PC-9 (cell line): ENCODE measurements around the gene SMAP1. TPM values are rescaled to one million over a fixed set of nuclear protein-coding genes. Genes with fewer than 3 reads are reported as not detected.

Source experiments
- BruUV-seq: library from RNA; stranded (reverse); fragments of 400-500 nt; replicated peaks from 2 replicates; lab custom pipeline; 2021; lab: Mats Ljungman, UMichigan
- CTCF ChIA-PET: fragments of 300-600 bp; sonication (Branson Sonifier 250); formaldehyde crosslinking; loops from one replicate; lab custom pipeline; 2022; ENCODE audit warnings: antibody characterized with exemption; lab: Charles Lee
- POLR2A ChIA-PET: fragments of 300-600 bp; sonication (Branson Sonifier 250); formaldehyde crosslinking; loops from one replicate; lab custom pipeline; 2022; ENCODE audit warnings: antibody characterized with exemption; ENCODE audit not compliant: unreplicated experiment; lab: Charles Lee
- DNase-seq, 2 experiments: peaks; one replicate each; pipeline versions ENCODE4 v3.0.0 to v3.0.0-alpha.2; 2015 to 2022; ENCODE audit warnings: mixed read lengths in 1 of 2
- H2AFZ ChIP-seq: fragments of 200-600 bp; sonication (generic); 2 replicates; pipeline ENCODE4 v1.8.1; 2017; ENCODE audit warnings: antibody characterized with exemption
- H3F3A ChIP-seq: fragments of 200-600 bp; sonication (generic); 2 replicates; pipeline ENCODE4 v1.8.1; 2017; ENCODE audit warnings: antibody characterized with exemption, mild to moderate bottlenecking, low read depth; ENCODE audit not compliant: insufficient read depth
- H3K27ac ChIP-seq: fragments of 200-600 bp; sonication (generic); 2 replicates; pipeline ENCODE4 v1.6.1; 2016; ENCODE audit warnings: mixed run types
- H3K27me3 ChIP-seq: fragments of 200-600 bp; sonication (generic); 2 replicates; pipeline ENCODE4 v1.6.1; 2016; ENCODE audit warnings: low read depth, mixed run types; ENCODE audit not compliant: insufficient read depth
- H3K36me3 ChIP-seq: fragments of 200-600 bp; sonication (generic); 2 replicates; pipeline ENCODE4 v1.6.1; 2016; ENCODE audit warnings: low read depth, mixed run types
- H3K4me1 ChIP-seq: fragments of 200-600 bp; sonication (generic); replicated peaks from 2 replicates; pipeline ENCODE4 v1.6.1; 2016; ENCODE audit warnings: mixed run types; ENCODE audit not compliant: insufficient read depth
- H3K4me2 ChIP-seq: fragments of 200-600 bp; sonication (generic); 2 replicates; pipeline ENCODE4 v1.6.1; 2017; ENCODE audit warnings: mixed run types
- H3K4me3 ChIP-seq: fragments of 200-600 bp; sonication (generic); 2 replicates; pipeline ENCODE4 v1.6.1; 2016; ENCODE audit warnings: mixed run types
- H3K79me2 ChIP-seq: fragments of 200-600 bp; sonication (generic); 2 replicates; pipeline ENCODE4 v1.6.1; 2017; ENCODE audit warnings: low read depth, mixed run types
- H3K9me2 ChIP-seq: fragments of 200-600 bp; sonication (generic); 2 replicates; pipeline ENCODE4 v1.8.1; 2017; ENCODE audit warnings: mild to moderate bottlenecking; ENCODE audit not compliant: insufficient read depth
- H3K9me3 ChIP-seq: fragments of 200-600 bp; sonication (generic); 2 replicates; pipeline ENCODE4 v1.8.1; 2016; ENCODE audit warnings: low read depth; ENCODE audit not compliant: insufficient read depth
- H4K20me1 ChIP-seq: fragments of 200-600 bp; sonication (generic); 2 replicates; pipeline ENCODE4 v1.8.1; 2017; ENCODE audit not compliant: insufficient read depth
- EZH2 ChIP-seq: fragments of 200-600 bp; sonication (generic); IDR thresholded peaks from 2 replicates; pipeline ENCODE4 v1.8.0; 2017; ENCODE audit warnings: antibody characterized with exemption, low read depth
- intact Hi-C: fragments of 100-400 bp; cut with micrococcal nuclease; formaldehyde crosslinking; loops from one replicate; pipeline ENCODE4 v1.10.0; 2022; ENCODE audit not compliant: unreplicated experiment
- total RNA-seq: library from RNA; stranded (reverse); gene quantifications from 2 replicates; pipeline ENCODE4 v1.2.3, GENCODE V29; 2021
- TF ChIP-seq, protein P1 (sequence below): fragments of 200-600 bp; sonication (generic); conservative IDR thresholded peaks from 2 replicates; pipeline ENCODE4 v1.6.1; 2017; ENCODE audit warnings: mixed run types, antibody characterized with exemption, mild to moderate bottlenecking, moderate library complexity

Gene SMAP1
- total RNA-seq, 1 experiment from 2014 or later: 29.3 TPM

DNA sequence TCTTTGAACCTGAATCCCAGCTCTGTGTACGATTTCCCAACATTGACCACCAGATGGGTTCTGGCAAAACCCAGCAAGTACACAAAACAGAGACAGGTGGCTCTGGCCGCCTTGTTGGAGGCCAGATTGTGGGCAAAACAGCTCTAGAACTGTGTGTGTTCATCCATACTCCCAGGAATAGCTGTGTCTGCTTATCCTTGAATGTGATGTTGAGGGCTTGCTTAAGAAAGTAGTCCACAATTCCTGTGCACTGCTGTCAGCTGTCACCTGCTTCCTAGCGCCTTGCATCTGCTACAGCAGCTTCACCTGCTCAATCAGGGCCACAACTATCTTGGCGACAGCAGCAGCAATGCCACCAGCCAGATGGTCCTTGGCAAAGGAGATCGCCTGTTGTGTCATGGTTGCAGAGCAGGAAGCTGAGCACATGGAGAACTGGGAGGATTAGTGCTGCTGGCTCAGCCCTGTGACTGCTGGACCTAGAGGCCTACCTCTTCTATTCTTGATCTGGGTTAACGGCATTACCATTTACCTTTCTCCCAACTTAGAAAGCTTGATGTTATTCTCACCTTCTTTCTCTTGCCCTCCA lies 3.7 kb upstream of the SMAP1 start:
- DNase-seq: no peak
- POLR2A ChIA-PET: no interaction called here
- BruUV-seq: no TSS peak
- CTCF ChIA-PET: interaction anchor here (0.6 kb wide), 1 partner anchor 34 kb away, joined by 3 read pairs; no protein-coding TSS in a partner anchor
- Histone ChIP-seq H3K4me2 (no peak overlapping the region), H3K27me3 (no peaks in the 10 kb centered on the region), H3K9me3 (no peaks in the 10 kb centered on the region), H3K79me2 (peaks cover 8% of the 10 kb centered on the region), H3K4me1 (peaks cover 8% of the 10 kb centered on the region), H3K27ac (no peak overlapping the region), H2AFZ (no peak overlapping the region), H3K9me2 (no peaks in the 10 kb centered on the region), H3F3A (no peaks in the 10 kb centered on the region; the same call in 1 of the 2 replicates), H4K20me1 (no peaks in the 10 kb centered on the region), H3K36me3 (no peaks in the 10 kb centered on the region), H3K4me3 (no peak overlapping the region)
- intact Hi-C loops: no loop called here
- TF ChIP-seq, protein P1, sequence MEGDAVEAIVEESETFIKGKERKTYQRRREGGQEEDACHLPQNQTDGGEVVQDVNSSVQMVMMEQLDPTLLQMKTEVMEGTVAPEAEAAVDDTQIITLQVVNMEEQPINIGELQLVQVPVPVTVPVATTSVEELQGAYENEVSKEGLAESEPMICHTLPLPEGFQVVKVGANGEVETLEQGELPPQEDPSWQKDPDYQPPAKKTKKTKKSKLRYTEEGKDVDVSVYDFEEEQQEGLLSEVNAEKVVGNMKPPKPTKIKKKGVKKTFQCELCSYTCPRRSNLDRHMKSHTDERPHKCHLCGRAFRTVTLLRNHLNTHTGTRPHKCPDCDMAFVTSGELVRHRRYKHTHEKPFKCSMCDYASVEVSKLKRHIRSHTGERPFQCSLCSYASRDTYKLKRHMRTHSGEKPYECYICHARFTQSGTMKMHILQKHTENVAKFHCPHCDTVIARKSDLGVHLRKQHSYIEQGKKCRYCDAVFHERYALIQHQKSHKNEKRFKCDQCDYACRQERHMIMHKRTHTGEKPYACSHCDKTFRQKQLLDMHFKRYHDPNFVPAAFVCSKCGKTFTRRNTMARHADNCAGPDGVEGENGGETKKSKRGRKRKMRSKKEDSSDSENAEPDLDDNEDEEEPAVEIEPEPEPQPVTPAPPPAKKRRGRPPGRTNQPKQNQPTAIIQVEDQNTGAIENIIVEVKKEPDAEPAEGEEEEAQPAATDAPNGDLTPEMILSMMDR: no peak
- no peak for TF ChIP-seq EZH2

DNA sequence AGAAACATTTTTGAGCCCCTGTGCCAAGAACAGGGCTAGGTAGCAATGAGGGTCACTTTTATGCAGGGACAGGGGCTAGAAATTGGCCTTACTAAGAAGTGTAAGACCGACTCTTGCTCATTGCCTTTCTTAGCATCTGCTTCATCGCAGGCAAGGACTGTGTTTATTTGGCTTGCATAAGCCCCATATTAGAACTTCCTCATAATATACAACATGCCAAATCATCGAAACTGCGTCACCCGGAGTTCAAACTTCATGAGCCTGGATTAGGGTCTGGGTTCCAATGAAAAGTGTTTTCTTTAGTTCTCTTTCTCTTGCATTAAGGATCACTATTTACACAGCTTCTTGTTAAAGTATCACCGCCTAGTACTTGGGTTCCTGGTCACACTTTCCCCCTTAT lies 977 bp upstream of the SMAP1 start:
- CTCF ChIA-PET: no interaction called here
- H3K4me3 ChIP-seq: peak overlapping the region; percentile 72

DNA sequence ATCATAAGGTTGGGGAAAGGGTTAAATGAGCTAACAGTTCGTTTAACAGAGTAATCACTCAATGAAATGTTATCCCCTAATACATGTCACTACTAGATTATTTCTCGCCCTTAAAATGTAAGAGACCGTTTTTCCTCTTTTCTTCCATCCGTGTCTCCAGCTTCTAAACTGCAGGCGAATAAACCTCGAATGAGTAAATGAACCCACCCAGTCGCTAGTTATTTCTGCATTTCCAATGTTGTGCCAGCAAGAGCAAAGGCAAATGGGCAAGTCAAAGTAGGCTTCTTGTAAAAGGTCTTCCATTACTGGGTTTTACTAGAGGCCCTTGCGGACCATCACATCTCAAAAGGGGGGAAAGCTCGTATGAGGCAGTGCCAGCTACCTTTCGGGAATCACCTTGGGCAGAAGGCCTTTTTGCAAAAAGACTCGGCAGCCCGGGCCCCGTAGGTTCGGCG lies 400 bp upstream of the SMAP1 start:
- Histone ChIP-seq H3F3A (no peaks in the 10 kb centered on the region; the same call in 1 of the 2 replicates), H3K27me3 (no peaks in the 10 kb centered on the region), H3K36me3 (no peaks in the 10 kb centered on the region), H3K4me1 (peaks cover 18% of the 10 kb centered on the region), H3K4me3 (peak overlapping the region; percentile 72), H3K4me2 (peak overlapping the region; percentile 95), H3K9me3 (no peaks in the 10 kb centered on the region), H3K9me2 (no peaks in the 10 kb centered on the region), H3K27ac (peak overlapping the region; percentile 56), H3K79me2 (peaks cover 41% of the 10 kb centered on the region), H4K20me1 (peaks cover 2% of the 10 kb centered on the region), H2AFZ (peak overlapping the region; percentile 99)
- DNase-seq: no peak
- intact Hi-C loops: loop anchor here (1.0 to 5.0 kb wide), 2 partner anchors 101 to 255 kb away; partner anchors contain the start of genes FAM135A and SDHAF4
- POLR2A ChIA-PET: interaction anchor here (0.6 to 1.2 kb wide), 6 partner anchors 11 to 551 kb away, joined by 3 to 9 read pairs (median 4); partner anchors contain the start of genes FAM135A and SDHAF4
- no peak for TF ChIP-seq EZH2
- TF ChIP-seq, protein P1: no peak
- BruUV-seq: TSS peak; percentile 88
- CTCF ChIA-PET: no interaction called here

More for the DNA sequence above, 977 bp upstream of the SMAP1 start:
- Histone ChIP-seq H3K9me3 (no peaks in the 10 kb centered on the region), H3K36me3 (no peaks in the 10 kb centered on the region), H3K27ac (no peak overlapping the region), H3K4me2 (peak overlapping the region; percentile 95), H2AFZ (peak overlapping the region; percentile 99), H3K9me2 (no peaks in the 10 kb centered on the region), H3F3A (no peaks in the 10 kb centered on the region; the same call in 1 of the 2 replicates), H3K79me2 (peaks cover 36% of the 10 kb centered on the region), H3K27me3 (no peaks in the 10 kb centered on the region), H3K4me1 (peaks cover 18% of the 10 kb centered on the region), H4K20me1 (peaks cover 2% of the 10 kb centered on the region)
- POLR2A ChIA-PET: interaction anchor here (0.6 to 1.2 kb wide), 3 partner anchors 11 to 253 kb away, joined by 4 to 9 read pairs (median 5); partner anchors contain the start of gene FAM135A
- BruUV-seq: no TSS peak
- no peak for TF ChIP-seq EZH2
- TF ChIP-seq, protein P1: no peak
- intact Hi-C loops: loop anchor here (1.0 to 5.0 kb wide), 2 partner anchors 100 to 254 kb away; partner anchors contain the start of genes FAM135A and SDHAF4
- no peak for DNase-seq
